ENCODE measurements around the gene GLRA3. TPM values are rescaled to one million over a fixed set of nuclear protein-coding genes. Genes with fewer than 3 reads are reported as not detected.
"Not testable (repeated sequence)": the region's sequence is repeated elsewhere in the genome, so short reads cannot be mapped to it uniquely, and the experiment has no call there.

Gene GLRA3
- not detected for total RNA-seq
- long read RNA-seq = 0 reads

- intact Hi-C loops (cut with DNase I) = no loop called here
- DNase-seq (no peak), ATAC-seq (peak; percentile 69 to 77)
These were observed at the start of gene GLRA3 for GRCh38 chr4:174828845-174829701. TSS of gene GLRA3 (minus strand) at chr4:174829247. CDS start at chr4:174828811, 436 bp downstream.

GRCh38 chr4:174874898-174875297 lies 45.9 kb upstream of the GLRA3 start:
- DNase-seq (no peak), ATAC-seq (no peak)
- intact Hi-C loops (cut with DNase I) = no loop called here

GRCh38 chr4:174873931-174874330 lies 44.9 kb upstream of the GLRA3 start:
- intact Hi-C loops (cut with DNase I) = no loop called here
- no peak for DNase-seq
- no peak for ATAC-seq

DNA sequence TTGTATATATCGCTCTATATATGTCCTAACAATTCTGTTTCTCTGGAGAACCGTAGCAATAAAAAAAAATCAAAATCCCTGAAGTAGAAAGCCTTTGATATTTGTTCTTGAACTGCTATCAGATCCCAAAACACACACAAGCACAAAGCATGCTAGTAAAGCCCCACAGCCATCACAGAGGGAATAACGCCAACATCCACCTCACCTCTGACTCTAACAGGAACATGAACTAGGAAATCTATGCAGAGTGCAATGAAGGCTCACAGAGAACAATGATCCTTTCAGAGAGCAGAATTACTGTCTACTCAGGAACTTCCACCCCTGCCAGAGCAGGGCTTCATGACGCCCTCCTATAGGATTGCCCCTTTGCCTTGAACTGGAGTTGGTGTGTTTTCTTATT lies 44.1 kb upstream of the GLRA3 start:
- ATAC-seq; DNase-seq; intact Hi-C loops (cut with DNase I): not testable (repeated sequence)

- intact Hi-C loops (cut with DNase I) = no loop called here
- DNase-seq (no peak), ATAC-seq (no peak)
These were observed 42.4 kb upstream of the GLRA3 start for GRCh38 chr4:174871407-174871806.

- no peak for ATAC-seq
- intact Hi-C loops (cut with DNase I) = no loop called here
- no peak for DNase-seq
These were observed 41.3 kb upstream of the GLRA3 start for GRCh38 chr4:174870311-174870710.

- DNase-seq (no peak), ATAC-seq (no peak)
- intact Hi-C loops (cut with DNase I) = no loop called here
These were observed 40.3 kb upstream of the GLRA3 start for GRCh38 chr4:174869339-174869738.

GRCh38 chr4:174867903-174868302 lies 38.9 kb upstream of the GLRA3 start:
- intact Hi-C loops (cut with DNase I) = no loop called here
- DNase-seq = no peak
- ATAC-seq = no peak

GRCh38 chr4:174865418-174865985 lies 36.5 kb upstream of the GLRA3 start:
- intact Hi-C loops (cut with DNase I) = no loop called here
- ATAC-seq (no peak), DNase-seq (no peak)

GRCh38 chr4:174864031-174864430 lies 35.0 kb upstream of the GLRA3 start:
- no peak for ATAC-seq
- no peak for DNase-seq
- intact Hi-C loops (cut with DNase I) = no loop called here

DNA sequence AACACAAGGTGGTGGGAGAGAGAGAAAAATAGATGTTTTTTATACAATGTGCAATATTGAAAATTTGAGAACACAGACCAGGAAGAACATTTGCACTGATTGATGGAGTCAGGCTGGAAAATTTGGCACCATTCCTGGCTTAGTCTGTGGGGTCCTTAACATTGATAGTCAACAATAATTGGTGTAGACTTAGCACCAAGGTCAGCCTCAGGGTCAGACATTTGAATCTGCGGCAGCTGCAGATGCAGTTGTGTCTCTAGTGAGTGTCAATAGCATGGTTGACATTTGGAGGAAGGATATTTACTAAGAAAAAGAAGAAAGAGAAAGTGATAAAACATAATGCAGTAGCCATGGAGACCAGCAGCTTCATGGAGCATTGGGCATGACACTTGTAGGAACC lies 31.5 kb upstream of the GLRA3 start:
- intact Hi-C loops (cut with DNase I) = no loop called here
- no peak for DNase-seq
- no peak for ATAC-seq

DNA sequence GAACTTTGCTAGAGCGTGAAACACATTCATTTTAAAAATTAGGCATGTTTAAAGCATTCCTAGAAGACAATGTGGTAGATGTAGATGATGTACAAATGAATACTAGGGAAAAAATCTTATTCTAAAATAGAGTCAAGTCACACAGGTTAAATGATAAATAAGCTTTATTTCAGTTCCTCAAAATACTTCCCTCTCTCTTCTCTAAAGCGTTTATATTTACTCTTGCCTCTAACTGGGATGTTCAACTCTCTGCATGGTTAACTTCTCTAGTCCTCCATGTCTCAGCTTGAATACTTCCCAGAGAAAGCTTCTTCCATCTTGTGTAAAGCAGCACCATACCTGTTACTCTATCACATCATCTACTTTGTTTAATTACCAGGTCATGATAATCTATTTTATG lies 30.9 kb upstream of the GLRA3 start:
- DNase-seq = no peak
- intact Hi-C loops (cut with DNase I) = no loop called here

DNA sequence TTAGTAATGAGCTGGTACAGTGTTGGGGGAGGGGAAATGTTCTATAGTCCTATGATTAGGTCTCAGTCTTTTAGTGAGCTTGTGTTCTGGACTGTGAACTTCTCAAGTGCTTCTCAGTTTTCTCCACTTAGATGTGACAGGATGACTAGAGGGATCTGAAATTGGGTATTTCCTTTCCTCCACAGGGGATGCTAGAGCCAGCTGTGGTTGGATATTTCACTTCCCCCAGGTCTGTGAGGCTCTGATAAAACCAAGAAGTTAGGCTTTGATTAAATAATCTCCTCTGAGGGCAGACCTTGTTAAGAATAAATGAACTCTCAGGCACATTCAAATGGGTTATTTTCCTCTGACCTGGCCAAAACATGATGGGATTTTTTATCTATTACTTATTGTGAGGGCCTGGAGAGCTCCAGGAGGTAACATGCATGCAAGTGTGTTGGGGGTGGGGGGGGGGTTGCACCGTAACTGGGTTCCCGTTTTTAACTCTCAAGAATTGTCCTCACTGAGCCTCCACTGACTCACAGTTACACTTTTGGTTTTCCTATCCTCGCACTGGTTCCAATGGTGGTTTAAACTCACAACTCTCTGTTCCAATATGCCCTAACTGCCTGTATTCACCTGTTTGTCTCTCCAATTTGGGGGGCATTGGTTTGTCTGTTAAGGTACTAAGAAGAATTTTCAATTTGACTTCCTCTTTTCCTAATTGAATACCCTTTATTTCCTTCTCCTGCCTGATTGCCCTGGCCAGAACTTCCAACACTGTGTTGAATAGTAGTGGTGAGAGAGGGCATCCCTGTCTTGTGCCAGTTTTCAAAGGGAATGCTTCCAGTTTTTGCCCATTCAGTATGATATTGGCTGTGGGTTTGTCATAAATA lies 28.1 kb upstream of the GLRA3 start:
- intact Hi-C loops (cut with DNase I) = no loop called here
- ATAC-seq = no peak

More for the DNA sequence above, 30.9 kb upstream of the GLRA3 start:
- no peak for ATAC-seq

GRCh38 chr4:174855050-174855449 lies 26.0 kb upstream of the GLRA3 start:
- ATAC-seq (no peak), DNase-seq (no peak)
- intact Hi-C loops (cut with DNase I) = no loop called here

More for the DNA sequence above, 28.1 kb upstream of the GLRA3 start:
- DNase-seq = no peak

GRCh38 chr4:174853629-174854028 lies 24.6 kb upstream of the GLRA3 start:
- ATAC-seq (no peak), DNase-seq (no peak)
- intact Hi-C loops (cut with DNase I) = no loop called here

GRCh38 chr4:174848596-174848995 lies 19.5 kb upstream of the GLRA3 start:
- ATAC-seq = no peak
- DNase-seq = no peak
- intact Hi-C loops (cut with DNase I) = no loop called here

DNA sequence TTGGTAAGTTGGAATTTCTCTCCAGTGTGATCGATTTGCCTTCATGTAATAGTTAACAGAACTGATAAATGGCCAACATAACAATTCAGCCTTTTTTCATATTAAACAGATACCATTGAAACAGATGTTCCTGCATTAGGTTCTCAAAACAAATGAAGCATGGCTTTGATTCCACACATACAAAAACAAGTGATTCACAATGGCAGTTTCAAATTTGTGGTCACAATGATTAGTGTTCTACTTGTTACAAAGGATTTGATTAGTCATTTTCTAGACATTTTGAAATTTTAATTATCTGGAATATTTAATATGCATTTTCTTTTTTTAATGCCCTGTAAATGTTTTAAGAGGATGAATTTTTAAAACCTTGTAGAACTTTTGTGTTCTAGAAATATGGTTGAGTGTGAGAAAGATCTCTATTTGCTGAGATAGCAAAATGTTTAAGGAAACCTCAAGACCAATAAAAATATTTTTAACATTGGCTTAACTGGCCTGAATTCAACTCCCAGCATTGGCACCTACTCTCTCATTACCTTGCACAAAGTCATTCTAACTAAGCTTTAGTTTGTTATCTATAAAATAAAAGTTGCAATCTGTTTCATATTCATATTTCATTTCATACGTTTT lies 18.9 kb upstream of the GLRA3 start:
- no peak for DNase-seq
- intact Hi-C loops (cut with DNase I) = no loop called here
- no peak for ATAC-seq

- ATAC-seq = no peak
- intact Hi-C loops (cut with DNase I) = no loop called here
- no peak for DNase-seq
These were observed 6.5 kb upstream of the GLRA3 start for GRCh38 chr4:174835536-174835935.

DNA sequence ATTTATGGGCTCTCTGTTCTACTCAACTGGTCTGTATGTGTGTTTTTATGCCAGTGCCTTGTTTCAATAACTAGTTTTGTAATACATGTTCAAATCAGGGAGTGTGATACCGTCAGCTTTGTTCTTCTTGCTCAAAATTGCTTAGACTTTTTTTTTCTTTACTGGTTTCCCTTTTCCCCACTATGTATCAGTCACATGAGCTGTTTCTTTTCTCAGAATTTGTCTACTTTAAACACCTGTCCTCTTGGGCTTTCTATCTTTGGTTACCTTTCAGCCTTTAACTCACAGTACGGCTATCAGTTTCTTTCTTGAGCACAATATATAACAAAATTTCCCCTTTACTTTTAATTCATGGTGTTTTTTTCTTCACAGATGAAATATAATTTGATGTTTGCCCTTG lies 5.4 kb upstream of the GLRA3 start:
- DNase-seq = no peak
- no peak for ATAC-seq
- intact Hi-C loops (cut with DNase I) = no loop called here

DNA sequence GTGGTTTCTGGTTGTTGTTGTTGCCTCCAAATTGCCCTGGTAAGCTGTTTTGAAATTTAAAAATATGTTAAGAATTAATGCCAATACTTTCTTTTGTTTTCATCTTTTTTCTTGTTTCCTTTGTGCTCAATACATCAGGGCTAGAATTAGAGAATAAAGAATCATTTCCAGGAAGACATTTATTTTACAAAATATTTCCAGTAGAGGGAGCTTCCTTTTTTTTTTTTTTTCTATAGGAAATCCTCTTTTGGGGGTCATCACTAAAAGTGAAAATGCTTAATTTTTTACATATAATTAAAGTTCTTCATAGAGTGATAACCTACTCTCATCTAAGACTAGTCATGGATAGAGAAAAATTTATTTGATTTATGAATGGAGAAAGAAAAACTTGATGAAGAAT lies 2.4 kb downstream of the GLRA3 start:
- DNase-seq (no peak), ATAC-seq (no peak)
- intact Hi-C loops (cut with DNase I) = no loop called here
